HG02678 (cell line): Measurements from ENCODE around the gene SPIRE1.
"Not testable (repeated sequence)": the region's sequence is repeated elsewhere in the genome, so short reads cannot be mapped to it uniquely, and the experiment has no call there.

Experiments used
- ATAC-seq: cut with Tn5 transposase; IDR thresholded peaks from one replicate; pipeline ENCODE4 v1.9.1; 2021; ENCODE audit warnings: mild to moderate bottlenecking, moderate library complexity; ENCODE audit not compliant: unreplicated experiment

SPIRE1 gene

GRCh38 chr18:12599966-12600365 is 57.9 kb downstream of the SPIRE1 start:
- ATAC-seq, result no peak

- no peak for ATAC-seq
These were observed 58.4 kb downstream of the SPIRE1 start for GRCh38 chr18:12599543-12599942.

DNA sequence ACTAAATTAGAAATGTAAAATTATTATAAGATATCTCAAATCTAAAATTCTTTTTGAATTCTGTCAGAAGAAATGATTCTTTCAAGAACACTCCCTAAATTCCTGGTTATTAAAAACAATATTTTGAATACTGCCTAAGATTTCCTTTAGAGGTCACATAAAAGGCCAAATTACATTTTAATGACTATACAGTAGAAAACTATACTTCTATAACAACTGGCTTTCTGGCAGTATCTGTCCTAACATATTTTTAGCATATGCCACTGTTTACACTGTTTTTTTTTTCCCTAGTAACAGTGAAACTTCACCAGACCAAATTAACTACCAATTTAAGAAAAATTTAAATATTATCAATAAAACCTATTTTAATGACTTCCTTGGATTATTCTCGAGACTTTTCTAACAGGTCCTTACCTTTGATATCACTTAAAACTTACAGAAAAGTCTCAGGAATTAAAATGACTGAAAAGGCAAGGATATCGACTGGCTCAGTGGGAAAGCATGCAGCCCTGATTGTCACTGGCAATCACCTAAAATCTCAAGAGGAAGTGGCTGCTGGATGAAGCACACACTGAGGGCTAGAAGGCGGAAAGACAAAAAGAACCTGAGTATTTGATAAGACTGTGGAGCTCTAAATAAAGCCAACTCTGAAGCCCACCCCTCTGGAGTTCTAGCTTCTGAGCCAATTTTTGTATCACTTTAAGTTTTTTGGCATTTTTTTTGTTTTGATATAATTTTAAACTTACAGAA is 59.6 kb downstream of the SPIRE1 start:
- no peak for ATAC-seq

GRCh38 chr18:12597760-12598159 is 60.1 kb downstream of the SPIRE1 start:
- no peak for ATAC-seq

DNA sequence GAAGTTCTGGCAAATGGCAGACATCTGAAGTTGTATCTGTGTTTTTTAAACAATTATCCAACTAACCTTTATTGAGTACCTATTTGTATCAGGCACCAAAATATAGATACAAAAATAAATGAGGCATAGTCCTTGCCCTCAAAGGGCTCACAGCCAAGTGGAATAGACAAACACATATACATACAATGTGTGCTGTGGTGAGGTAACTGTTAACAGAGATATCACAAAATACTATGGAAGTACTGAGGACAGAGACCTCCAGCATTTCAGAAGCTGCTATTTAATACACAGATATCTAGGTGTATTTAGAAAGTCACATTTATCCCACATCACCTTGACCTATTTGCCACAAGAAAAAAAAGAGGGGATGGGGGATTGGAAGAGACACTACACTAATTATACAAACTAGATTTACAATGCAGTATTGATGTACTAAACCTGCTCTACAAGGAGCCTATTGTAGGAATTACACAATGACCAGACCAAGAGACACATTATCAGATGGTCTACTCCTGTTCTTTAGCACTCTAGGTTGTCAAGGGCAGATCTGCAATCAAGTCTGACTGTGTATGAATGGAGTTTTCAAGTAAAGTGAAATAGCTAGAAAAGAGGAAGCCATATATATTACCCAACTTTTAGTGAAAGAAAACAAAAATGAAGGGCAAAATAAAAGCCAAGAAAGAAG is 62.2 kb downstream of the SPIRE1 start:
- ATAC-seq, result no peak

- ATAC-seq, result no peak
These were observed 64.0 kb downstream of the SPIRE1 start for GRCh38 chr18:12593866-12594265.

DNA sequence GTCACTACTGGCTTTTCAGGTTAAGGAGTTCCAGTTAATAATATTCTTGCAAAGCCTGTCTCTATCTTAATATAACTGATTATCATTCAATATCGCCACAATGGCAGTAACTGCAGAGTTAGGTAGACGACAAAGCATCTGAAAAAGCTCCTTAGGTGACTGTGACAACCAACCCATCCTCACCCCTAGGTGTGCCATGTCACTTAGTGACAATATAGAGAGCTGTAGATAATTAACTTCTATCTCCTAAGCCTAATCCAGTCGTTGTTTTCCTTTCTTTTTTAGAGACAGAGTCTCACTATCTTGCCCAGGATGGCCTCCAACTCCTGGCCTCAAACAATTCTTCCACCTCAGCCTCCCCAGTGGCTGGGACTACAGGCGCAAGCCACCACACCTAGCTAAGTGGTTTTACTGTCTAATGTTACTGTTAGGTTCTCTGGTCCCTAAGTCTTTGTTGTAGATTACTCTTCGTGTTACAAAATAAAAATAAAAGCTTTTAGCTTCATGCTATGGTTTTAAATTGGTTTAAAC is 65.2 kb downstream of the SPIRE1 start:
- ATAC-seq, result no peak

DNA sequence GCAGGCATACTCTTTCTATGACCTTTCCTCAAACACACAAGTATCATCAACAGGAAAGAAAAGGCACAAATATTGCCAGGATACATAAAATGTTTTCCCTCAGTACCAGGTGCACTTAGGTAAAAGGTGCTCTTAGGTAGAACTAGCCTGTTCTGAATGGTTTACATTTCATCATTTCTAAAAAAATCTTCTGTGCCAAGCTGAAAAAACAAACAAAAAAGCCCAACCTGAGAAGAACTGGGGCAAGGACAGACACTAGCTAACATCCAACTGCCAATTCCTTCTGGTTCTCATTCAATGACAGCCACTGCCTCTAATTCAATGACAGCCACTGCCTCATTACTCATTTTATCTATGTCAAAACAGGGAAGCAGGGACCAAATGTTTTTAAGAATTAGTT is 68.5 kb downstream of the SPIRE1 start:
- ATAC-seq, result no peak

GRCh38 chr18:12586956-12587355 is 71.0 kb downstream of the SPIRE1 start:
- no peak for ATAC-seq

GRCh38 chr18:12585218-12585617 is 72.7 kb downstream of the SPIRE1 start:
- no peak for ATAC-seq

DNA sequence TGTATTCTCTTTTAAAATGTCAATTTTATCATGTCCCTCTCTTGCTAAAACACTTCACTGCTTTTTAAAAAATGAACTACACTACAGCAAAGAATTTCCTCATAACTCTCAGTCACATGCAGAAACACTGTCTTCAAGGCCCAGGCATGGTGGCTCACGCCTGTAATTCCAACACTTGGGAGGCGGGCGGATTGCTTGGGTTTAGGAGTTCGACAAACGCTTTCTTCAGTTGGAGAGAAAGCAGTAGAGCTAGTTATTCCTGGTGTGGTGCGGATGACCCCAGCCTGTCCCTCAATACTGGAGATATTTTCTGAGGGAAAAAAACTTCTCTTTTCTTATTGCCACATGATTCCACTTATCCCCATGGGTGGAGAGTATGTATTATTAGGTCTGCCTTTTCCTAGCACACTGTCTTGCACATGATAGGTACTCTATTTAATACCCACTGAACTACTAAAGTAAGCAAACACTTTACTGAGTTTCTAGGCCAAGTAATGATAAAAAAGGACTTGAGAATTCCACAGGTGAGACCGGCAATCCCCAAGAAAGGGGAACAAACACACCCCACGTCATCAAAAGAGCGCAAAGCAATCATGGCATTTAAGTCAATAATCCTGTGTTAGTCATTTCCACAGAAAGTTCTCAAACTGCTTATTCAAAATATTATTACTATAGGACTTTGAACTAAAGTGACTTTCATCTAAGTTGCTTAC is 77.1 kb downstream of the SPIRE1 start:
- ATAC-seq, result no peak

GRCh38 chr18:12579775-12580174 is 78.1 kb downstream of the SPIRE1 start:
- no peak for ATAC-seq

- no peak for ATAC-seq
These were observed 80.1 kb downstream of the SPIRE1 start for GRCh38 chr18:12577848-12578247.

DNA sequence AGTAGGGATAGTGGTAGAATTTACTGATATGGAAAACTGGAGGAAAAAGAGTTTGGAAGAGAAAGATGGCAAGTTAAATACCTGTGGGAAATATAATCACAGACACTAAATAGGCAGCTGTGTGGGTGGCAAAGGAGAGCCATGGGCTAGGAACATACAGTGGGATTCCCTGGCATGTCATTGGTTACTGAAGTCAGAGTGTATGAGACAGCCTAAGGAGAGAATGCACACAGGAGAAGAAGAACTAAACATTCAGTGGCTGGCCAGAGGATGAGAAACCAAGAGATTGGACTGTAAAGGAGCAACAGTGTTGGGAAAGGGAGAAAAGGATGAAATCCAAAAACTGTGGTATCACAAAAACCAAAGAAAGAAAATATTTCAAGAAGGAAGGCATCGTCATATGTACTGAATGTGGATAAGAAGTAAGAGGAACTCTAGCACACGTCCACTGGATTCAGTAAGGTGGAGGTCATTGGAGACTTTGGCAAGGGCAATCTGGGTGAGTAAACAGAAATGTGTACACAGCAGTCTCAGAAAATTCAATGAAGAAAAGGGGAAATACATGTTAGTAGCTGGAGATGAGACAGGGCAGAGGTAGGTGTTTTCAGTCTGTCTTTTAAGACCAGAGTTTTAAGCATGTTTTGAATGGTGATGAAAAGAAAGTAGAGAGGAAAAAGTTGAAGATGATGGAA is 83.3 kb downstream of the SPIRE1 start:
- ATAC-seq, result no peak

GRCh38 chr18:12571630-12572029 is 86.3 kb downstream of the SPIRE1 start:
- no peak for ATAC-seq

GRCh38 chr18:12569791-12570190 is 88.1 kb downstream of the SPIRE1 start:
- no peak for ATAC-seq

DNA sequence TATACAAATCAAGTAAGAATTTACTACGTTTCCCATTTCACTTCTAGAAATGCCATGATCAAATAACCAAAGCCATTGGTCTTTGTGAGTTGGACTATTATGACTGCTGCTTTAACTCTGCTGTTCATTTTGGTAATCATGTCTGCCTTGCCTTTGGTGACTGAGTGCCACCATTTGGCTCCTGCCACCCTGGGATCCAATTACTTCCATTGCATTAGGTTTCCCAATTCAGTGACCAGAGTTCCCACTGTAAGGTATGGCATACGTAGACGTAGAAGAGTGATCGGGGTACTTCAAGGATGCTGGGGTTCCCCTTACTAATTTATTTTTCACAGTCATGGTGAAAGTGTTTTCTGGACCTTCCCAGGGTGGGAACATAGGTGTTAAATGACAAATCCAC is 90.1 kb downstream of the SPIRE1 start:
- ATAC-seq, result no peak

GRCh38 chr18:12564861-12565260 is 93.0 kb downstream of the SPIRE1 start:
- ATAC-seq, result no peak

DNA sequence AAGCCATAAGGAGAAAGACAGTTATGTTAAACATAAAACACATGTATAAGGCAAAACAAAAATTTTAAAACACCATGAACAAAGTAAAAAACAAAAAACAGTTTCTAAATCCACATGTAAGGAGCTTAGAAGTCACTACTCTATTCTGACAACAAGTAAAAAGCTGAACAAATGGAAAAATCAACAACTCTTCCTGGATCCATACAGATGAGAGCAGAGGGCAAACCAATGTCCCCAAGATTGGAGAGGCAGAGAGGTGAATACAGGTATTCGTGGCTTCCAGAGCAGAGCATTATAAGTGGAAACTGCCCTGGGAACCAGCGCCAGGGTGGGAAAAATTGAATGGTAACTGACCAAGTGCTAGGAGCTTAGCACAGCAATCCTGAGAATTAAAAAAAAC is 93.5 kb downstream of the SPIRE1 start:
- no peak for ATAC-seq

GRCh38 chr18:12560600-12560999 is 97.3 kb downstream of the SPIRE1 start:
- not testable (repeated sequence) for ATAC-seq

GRCh38 chr18:12559319-12559718 is 98.6 kb downstream of the SPIRE1 start:
- ATAC-seq, result no peak
